Gastroesophageal sphincter (tissue), 3 donors: Measurements from ENCODE around the gene SHISA2.

Experiments
- POLR2AphosphoS5 ChIP-seq: sonication (generic); formaldehyde crosslinking; IDR thresholded peaks from one replicate; pipeline ENCODE4 v1.6.1; 2017; ENCODE audit warnings: antibody characterized with exemption
- TF ChIP-seq, protein P1 (sequence below), 4 experiments: fragments of 200-600 bp in 2 of 4; fragments of 450-650 bp in 2 of 4; sonication (generic) in 1 of 4; IDR thresholded peaks; one replicate each; pipeline ENCODE4 v1.5.1; 2017 to 2019; ENCODE audit warnings: antibody characterized with exemption in 4 of 4, mild to moderate bottlenecking in 2 of 4, moderate library complexity in 2 of 4

DNA sequence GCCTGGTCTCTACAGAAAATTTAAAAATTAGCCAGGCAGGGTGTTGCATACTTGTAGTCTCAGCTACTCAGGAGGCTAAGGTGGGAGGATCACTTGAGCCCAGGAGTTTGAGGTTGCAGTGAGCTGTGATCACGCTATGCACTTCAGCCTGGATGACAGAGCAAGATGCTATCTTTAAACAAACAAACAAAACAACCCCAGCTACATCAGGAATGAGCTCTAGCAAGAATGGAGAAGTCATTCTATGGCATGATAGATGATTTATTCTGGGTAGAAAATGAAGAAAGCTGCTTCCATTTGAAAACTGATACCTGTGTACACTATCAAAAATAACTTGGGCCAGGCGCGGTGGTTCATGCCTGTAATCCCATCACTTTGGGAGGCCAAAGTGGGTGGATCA lies 15.8 kb upstream of the SHISA2 start:
- TF ChIP-seq, protein P1, sequence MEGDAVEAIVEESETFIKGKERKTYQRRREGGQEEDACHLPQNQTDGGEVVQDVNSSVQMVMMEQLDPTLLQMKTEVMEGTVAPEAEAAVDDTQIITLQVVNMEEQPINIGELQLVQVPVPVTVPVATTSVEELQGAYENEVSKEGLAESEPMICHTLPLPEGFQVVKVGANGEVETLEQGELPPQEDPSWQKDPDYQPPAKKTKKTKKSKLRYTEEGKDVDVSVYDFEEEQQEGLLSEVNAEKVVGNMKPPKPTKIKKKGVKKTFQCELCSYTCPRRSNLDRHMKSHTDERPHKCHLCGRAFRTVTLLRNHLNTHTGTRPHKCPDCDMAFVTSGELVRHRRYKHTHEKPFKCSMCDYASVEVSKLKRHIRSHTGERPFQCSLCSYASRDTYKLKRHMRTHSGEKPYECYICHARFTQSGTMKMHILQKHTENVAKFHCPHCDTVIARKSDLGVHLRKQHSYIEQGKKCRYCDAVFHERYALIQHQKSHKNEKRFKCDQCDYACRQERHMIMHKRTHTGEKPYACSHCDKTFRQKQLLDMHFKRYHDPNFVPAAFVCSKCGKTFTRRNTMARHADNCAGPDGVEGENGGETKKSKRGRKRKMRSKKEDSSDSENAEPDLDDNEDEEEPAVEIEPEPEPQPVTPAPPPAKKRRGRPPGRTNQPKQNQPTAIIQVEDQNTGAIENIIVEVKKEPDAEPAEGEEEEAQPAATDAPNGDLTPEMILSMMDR (IDR thresholded peaks at IDR 0.05): no peak
- TF ChIP-seq POLR2AphosphoS5: no peak
